ENCODE results near the gene C14orf180.

- no peak for TF ChIP-seq CTCF (IDR thresholded peaks at IDR 0.05)
- no peak for TF ChIP-seq POLR2AphosphoS5 (IDR thresholded peaks at IDR 0.05; ENCODE audit: insufficient read depth in 1 of 2, low read depth in 1 of 2)
- no peak for TF ChIP-seq POLR2A (IDR thresholded peaks at IDR 0.05)
Observed at GRCh38 chr14:104609666-104610065, 30.1 kb downstream of the C14orf180 start.
